ENCODE results near the gene FBXL22. TPM values are rescaled to one million over a fixed set of nuclear protein-coding genes. Genes with fewer than 3 reads are reported as not detected.

The FBXL22 gene
- total RNA-seq, 1 donor from 2014 or later, result 1.4 TPM

- Histone ChIP-seq H3K4me1 (peaks cover 49% of the 10 kb centered on the region), H3K27ac (peak overlapping the region; percentile 38), H3K9me3 (no peaks in the 10 kb centered on the region), H3K27me3 (ENCODE audit: low read depth) (no peaks in the 10 kb centered on the region), H3K4me3 (no peak overlapping the region), H3K36me3 (peaks cover 2% of the 10 kb centered on the region)
- TF ChIP-seq CTCF (IDR thresholded peaks at IDR 0.05), result no peak
- ATAC-seq (no peak), DNase-seq (no peak)
- intact Hi-C loops (cut with DNase I), result no loop called here
Measured at GRCh38 chr15:63598473-63599400, 1.6 kb downstream of the FBXL22 start.

GRCh38 chr15:63599401-63600000 is 2.3 kb downstream of the FBXL22 start:
- ATAC-seq, result peak; percentile 68 to 72
- DNase-seq, result peak; percentile 82
- H3K36me3 ChIP-seq, result no peaks in the 10 kb centered on the region
- H3K9me3 ChIP-seq, result no peaks in the 10 kb centered on the region
- peaks cover 49% of the 10 kb centered on the region for H3K4me1 ChIP-seq
- H3K27me3 ChIP-seq (ENCODE audit: low read depth), result no peaks in the 10 kb centered on the region
- intact Hi-C loops (cut with DNase I), result no loop called here
- peak overlapping the region; percentile 38 for H3K27ac ChIP-seq
- peak; percentile 60 for TF ChIP-seq CTCF (IDR thresholded peaks at IDR 0.05)
- H3K4me3 ChIP-seq, result peak overlapping the region; percentile 83

GRCh38 chr15:63600001-63600615 is 2.9 kb downstream of the FBXL22 start:
- intact Hi-C loops (cut with DNase I), result no loop called here
- Histone ChIP-seq H3K36me3 (no peaks in the 10 kb centered on the region), H3K27me3 (ENCODE audit: low read depth) (no peaks in the 10 kb centered on the region), H3K9me3 (no peaks in the 10 kb centered on the region), H3K27ac (peak overlapping the region; percentile 77), H3K4me1 (peaks cover 49% of the 10 kb centered on the region), H3K4me3 (peak overlapping the region; percentile 83)
- DNase-seq (no peak), ATAC-seq (peak; percentile 11 to 25)
- no peak for TF ChIP-seq CTCF (IDR thresholded peaks at IDR 0.05)

- TF ChIP-seq CTCF (IDR thresholded peaks at IDR 0.05), result no peak
- H3K36me3 ChIP-seq, result no peaks in the 10 kb centered on the region
- no peaks in the 10 kb centered on the region for H3K27me3 ChIP-seq (ENCODE audit: low read depth)
- peaks cover 52% of the 10 kb centered on the region for H3K4me1 ChIP-seq
- DNase-seq (peak; percentile 95), ATAC-seq (peak; percentile 91 to 95)
- intact Hi-C loops (cut with DNase I), result no loop called here
- peak overlapping the region; percentile 83 for H3K4me3 ChIP-seq
- peak overlapping the region; percentile 84 for H3K27ac ChIP-seq
- no peaks in the 10 kb centered on the region for H3K9me3 ChIP-seq
Measured at GRCh38 chr15:63600616-63601025, 3.4 kb downstream of the FBXL22 start.

GRCh38 chr15:63601026-63601703 is 4.0 kb downstream of the FBXL22 start:
- no peaks in the 10 kb centered on the region for H3K36me3 ChIP-seq
- DNase-seq, result peak; percentile 65
- no peak for TF ChIP-seq CTCF (IDR thresholded peaks at IDR 0.05)
- peak overlapping the region; percentile 83 for H3K4me3 ChIP-seq
- H3K4me1 ChIP-seq, result peaks cover 52% of the 10 kb centered on the region
- intact Hi-C loops (cut with DNase I), result no loop called here
- ATAC-seq, result peak; percentile 15 to 29
- H3K27me3 ChIP-seq (ENCODE audit: low read depth), result no peaks in the 10 kb centered on the region
- no peaks in the 10 kb centered on the region for H3K9me3 ChIP-seq
- H3K27ac ChIP-seq, result peak overlapping the region; percentile 84
